Fibroblast of skin of scalp (primary cell): ENCODE measurements around the gene ZNF697.
"Not testable (repeated sequence)": the region's sequence is repeated elsewhere in the genome, so short reads cannot be mapped to it uniquely, and the experiment has no call there.

Source experiments
- DNase-seq: peaks from one replicate; pipeline ENCODE4 v3.0.0-alpha.2; 2013

ZNF697 gene

DNA sequence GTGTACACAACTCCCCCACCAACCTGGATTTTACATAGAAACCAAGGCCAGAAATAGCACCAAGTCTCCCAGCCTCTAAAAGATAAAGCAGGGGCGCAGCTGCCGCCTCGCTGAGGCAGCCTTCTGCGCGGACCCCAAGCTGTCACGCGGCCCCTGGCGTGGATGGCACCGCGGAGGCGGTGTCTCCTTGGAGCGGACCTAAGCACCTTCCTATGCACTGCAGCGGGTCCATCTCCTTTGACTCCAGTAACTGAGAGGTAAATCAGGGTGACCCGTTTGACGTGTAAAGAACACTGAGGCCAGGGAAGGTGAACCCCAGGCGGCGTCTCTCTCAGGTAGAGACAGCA, 17.0 kb downstream of the ZNF697 start:
- no peak for DNase-seq

DNA sequence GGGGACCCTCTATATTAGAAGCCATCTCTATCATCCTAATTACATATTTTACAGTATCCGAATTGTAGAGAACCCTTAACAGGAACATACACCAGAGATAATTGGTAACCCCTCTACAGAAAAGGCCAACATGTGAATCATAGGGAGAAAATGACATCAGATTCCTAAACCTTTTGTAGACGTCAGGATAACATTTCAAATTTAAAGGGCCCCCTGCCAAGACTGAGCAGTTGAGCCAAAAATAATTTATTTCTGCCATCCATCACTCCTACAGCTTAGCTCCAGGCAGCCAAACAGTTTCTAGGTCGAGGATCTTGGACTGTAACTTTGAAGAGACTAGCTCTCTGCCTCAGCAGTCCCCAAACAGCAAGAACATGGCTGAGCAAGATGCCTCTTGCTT, 21.2 kb downstream of the ZNF697 start:
- DNase-seq, result peak; percentile 77

GRCh38 chr1:119626011-119626545, 22.0 kb downstream of the ZNF697 start:
- no peak for DNase-seq

GRCh38 chr1:119623678-119624077, 24.4 kb downstream of the ZNF697 start:
- no peak for DNase-seq

DNA sequence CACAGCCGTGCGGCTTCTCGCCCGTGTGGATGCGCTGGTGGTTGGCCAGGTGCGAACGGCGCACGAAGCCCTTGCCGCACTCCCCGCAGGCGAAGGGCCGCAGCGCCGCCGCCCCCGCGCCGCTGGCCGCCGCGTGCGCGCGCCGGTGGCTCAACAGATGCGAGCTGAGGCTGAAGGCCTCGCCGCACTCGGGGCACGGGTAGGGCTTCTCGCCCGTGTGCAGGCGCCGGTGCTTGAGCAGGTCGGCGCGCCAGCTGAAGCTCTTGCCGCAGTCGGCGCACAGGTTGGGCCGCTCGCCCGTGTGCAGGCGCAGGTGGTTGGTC, 24.9 kb downstream of the ZNF697 start:
- DNase-seq, result no peak

DNA sequence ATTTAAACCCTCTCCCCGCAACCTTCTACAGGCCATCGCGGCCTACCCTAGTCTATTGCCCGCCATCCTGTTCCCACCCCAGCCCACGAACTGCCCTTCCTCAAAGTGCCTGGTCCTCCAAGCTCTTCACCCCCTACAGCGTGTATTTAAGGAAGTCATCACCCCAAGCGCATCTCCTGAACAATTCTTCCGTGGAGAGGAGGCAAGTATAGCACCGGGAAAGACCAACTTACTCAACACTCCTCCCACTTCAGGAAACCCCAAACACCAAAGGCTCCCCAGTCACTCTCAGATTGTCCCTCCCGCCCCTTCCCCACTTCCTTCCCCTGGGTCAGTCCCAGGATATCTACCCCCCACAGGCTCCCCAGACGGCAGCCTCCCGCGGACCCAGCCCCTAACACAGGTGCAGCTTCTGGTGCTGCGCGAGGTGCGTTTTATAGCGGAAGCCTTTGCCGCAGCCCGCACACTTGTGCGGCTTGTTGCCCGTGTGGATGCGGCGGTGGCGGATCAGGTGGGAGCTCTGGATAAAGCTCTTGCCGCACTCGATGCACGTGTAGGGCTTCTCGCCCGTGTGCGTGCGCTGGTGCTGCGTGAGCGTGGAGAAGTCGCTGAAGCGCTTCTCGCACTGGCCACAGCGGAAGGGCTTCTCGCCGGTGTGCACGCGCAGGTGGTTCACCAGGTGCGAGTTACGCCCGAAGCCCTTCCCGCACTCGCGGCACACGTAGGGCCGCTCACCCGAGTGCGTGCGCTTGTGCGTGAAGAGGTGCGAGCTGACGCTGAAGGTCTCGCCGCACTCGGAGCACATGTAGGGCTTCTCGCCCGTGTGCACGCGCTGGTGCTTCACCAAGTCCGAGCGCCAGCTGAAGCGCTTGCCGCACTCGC, 25.5 kb downstream of the ZNF697 start:
- DNase-seq, result no peak

GRCh38 chr1:119621705-119622104, 26.4 kb downstream of the ZNF697 start:
- DNase-seq, result no peak

DNA sequence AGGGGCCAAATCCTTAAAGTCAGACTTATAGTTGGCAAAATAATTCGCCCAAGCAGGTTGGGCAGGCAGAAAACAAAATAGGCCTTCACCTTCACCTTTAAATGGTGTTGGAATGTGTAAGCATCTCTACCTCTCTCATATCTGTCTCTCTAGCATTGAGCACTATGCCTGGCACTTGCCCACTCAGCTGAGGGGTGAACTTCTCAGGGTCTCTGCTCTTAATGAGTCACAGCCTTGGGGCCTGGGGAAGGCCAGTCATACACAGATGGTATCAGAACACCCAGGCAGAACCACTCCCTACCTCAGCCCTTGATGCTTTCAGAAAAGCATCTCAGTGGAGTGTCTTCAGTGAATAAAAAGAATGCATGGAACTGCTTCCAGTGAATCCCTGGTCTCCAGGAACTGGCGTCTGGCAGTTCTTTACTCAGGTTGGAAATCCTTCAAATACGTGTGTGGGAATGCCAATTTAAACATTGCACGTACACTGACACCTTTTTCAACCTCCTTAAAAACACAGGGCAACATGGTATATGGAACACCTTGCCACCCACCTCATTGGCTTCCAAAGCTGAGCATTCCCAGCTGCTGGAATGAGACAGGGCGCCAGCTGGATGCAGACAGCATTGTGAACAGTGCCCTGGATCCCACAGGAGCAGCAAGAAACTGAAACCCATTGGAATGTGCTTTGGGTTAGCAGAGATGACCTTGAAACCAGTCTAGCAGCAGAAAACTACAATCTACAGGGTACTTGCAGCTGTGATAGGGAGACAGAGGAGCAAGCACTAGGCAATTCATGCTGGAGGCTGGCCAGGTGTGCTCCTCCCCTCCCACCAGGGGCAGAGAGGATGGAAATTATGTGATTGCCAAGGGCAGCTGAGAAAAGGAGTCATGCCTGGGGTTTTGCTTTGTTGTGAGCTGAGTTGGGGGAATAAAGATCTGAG, 30.0 kb downstream of the ZNF697 start:
- no peak for DNase-seq

DNA sequence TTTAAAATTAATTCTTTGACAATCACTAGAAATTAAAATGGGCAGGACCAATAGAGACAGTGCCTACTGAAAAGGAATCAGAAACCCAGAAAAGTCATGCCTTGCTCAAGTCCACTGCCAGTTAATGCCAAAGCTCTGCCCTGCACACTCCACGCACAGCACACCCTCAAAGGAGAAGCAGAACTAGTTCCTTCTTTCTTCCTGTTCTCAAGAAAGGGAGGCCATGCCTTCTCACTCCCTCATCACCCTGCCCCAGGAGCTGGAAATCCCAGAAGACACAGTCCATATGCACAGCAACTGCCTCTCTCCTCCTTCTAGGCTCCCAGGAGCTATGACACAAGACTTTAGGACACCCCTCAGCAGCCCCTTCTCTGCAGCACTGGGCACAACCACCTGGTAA, 31.3 kb downstream of the ZNF697 start:
- not testable (repeated sequence) for DNase-seq

DNA sequence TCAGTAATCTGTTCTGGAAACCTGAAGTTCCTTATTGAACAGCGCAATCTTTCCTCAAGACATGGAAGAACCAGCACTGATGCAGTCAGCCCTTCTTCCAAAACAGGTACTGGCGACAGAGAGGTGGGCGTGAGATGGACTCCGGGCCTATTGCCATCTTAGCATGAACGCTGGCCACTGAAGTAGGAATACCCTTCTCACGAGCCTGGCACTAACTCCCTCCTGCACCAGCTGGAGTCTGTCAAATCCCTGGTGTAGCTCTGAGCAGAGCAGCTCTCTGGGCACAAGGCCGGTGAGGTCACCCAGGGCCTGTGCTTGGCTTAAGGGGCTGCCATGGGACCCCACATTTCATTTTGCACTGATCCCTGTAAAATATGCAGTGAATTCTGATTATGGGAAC, 33.0 kb downstream of the ZNF697 start:
- not testable (repeated sequence) for DNase-seq

DNA sequence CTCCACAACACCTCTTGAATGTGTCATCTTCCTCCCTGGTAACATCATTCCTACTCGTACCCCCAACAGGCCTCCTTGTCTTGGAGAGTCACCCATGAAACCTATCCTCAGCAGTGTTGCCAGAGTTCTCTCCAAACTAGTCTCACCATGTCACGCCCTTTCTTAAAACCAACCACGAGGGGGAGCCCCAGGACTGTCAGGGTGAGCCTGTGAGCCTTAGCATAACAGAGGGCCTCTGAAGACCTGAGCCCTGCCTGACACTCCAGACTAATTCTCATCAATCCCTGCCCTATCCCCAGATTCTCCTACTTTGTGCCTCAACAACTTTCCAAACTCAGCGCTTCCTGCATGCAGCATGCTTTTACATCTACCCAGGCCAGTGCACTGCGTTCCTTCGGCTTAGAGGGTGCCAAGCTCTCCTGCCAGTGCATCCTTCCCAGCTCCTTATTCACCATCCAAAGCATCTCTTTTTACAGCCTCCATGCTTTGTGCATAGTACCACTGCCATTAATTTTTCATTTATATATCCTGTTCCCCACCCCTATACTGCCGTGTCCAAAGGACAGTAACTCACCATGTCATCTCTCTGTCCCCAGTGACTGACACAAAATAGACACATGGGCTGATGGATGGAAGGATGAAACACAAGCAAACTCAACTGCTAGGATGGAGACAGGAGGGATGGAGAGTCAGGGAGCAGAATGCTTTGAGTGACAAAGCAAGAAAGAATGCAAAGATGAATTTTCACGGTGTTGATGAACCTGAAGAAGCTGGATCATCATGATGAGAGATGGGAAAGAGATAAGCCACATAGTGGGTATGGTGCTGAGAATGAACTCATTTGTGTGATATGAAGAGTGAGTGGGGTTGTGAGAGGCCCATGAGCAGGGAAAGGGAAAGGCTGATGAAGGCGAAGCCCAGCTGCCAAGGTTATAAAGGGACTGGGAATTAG, 34.0 kb downstream of the ZNF697 start:
- DNase-seq, result peak; percentile 85

GRCh38 chr1:119611701-119612113, 36.4 kb downstream of the ZNF697 start:
- peak; percentile 35 for DNase-seq

GRCh38 chr1:119608816-119609215, 39.2 kb downstream of the ZNF697 start:
- not testable (repeated sequence) for DNase-seq

- not testable (repeated sequence) for DNase-seq
Observed at GRCh38 chr1:119607087-119607807, 40.8 kb downstream of the ZNF697 start.

DNA sequence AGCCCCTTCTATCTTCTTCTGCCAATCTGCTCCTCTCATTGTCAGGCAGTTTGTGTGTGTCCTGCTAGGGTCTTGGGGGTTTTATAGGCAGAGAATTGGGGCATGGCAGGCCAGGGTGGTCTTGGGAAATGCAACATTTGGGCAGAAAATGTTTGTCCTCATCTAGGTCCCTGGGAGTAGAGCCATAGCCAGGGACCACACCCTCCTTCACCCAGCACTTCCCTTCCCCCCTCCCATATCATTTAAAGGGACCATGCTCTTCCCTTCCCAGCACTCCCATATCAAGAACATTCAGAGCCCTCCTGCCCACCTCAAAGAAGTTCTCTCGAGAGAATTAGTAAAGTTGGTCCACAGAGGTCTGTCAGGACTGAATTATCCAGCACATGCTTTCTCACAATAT, 41.7 kb downstream of the ZNF697 start:
- no peak for DNase-seq

- no peak for DNase-seq
Observed at GRCh38 chr1:119605686-119606085, 42.4 kb downstream of the ZNF697 start.

GRCh38 chr1:119605080-119605479, 43.0 kb downstream of the ZNF697 start:
- not testable (repeated sequence) for DNase-seq

GRCh38 chr1:119603695-119604094, 44.4 kb downstream of the ZNF697 start:
- DNase-seq, result no peak

DNA sequence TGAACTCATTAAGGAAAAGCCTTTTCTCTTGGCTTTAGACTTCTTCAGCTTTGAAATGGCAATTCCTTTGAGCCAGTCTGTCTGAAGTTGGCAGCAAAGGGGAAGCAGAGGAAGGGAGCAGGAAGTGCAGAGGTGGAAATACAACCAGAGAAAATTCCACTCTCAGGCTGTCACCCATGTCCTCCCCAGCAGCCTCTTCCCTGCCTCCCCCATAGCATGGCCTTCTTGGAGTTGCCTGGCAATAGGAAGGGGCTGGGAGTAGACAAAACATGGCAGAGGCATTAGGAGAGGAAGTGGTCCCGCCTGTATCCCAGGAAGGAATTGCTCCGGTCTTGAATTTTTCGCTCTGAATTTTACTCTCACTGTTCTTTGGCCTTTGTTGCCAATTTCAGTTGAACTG, 44.8 kb downstream of the ZNF697 start:
- not testable (repeated sequence) for DNase-seq

GRCh38 chr1:119602789-119603188, 45.3 kb downstream of the ZNF697 start:
- not testable (repeated sequence) for DNase-seq

DNA sequence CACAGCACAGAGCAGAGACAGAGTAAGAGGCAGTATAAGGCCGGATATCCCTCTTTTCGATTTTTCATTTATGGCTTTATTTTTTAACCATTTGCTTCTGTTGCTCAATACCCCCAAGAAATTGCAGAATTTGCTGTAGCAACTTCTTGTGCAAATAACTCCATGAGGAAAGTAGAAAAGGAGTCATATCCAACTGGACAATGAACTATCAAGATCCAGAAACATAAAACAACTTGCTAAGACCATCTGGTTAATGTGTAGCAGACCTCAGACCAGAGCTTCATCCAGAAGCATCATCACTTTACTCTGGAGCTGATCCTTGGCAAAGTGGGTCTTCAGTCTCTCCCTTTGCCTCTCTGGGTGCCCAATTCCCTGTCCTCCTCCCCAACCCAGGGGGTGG, 45.9 kb downstream of the ZNF697 start:
- DNase-seq, result no peak
